ENCODE measurements around the gene CFAP68. TPM values are rescaled to one million over a fixed set of nuclear protein-coding genes. Genes with fewer than 3 reads are reported as not detected.

CFAP68 gene
- total RNA-seq, 1 experiment from 2014 or later = 27.4 TPM

- no peak overlapping the region for H3K4me3 ChIP-seq (ENCODE audit: low read length)
- no peaks in the 10 kb centered on the region for H3K79me2 ChIP-seq (ENCODE audit: low read length)
- no peak for ATAC-seq
- no peak for DNase-seq
- H3K9me3 ChIP-seq (ENCODE audit: low read length) = no peaks in the 10 kb centered on the region
- CTCF ChIA-PET = no interaction called here
- peaks cover 26% of the 10 kb centered on the region for H3K36me3 ChIP-seq (ENCODE audit: low read depth, low read length)
- intact Hi-C loops (cut with micrococcal nuclease) = no loop called here
- H2AFZ ChIP-seq (ENCODE audit: low read length) = no peak overlapping the region
- no peaks in the 10 kb centered on the region for H3F3A ChIP-seq (ENCODE audit: low read length, unreplicated experiment)
- no peaks in the 10 kb centered on the region for H3K4me1 ChIP-seq (ENCODE audit: insufficient read depth, low read length)
- POLR2A ChIA-PET (ENCODE audit: unreplicated experiment) = no interaction called here
- no peaks in the 10 kb centered on the region for H3K27me3 ChIP-seq (ENCODE audit: low read length)
- H3K9ac ChIP-seq (ENCODE audit: low read length) = no peak overlapping the region
- TF ChIP-seq CTCF (conservative IDR thresholded peaks at IDR 0.05; ENCODE audit: low read depth, low read length) (no peak), EZH2 (IDR thresholded peaks at IDR 0.05; ENCODE audit: low read length, unreplicated experiment) (no peak), EZH2phosphoT487 (IDR thresholded peaks at IDR 0.05; ENCODE audit: borderline replicate concordance, low read length) (no peak)
- H4K20me1 ChIP-seq (ENCODE audit: low read length) = no peaks in the 10 kb centered on the region
- H3K9me2 ChIP-seq (replicated peaks; ENCODE audit: low read length) = no peaks in the 10 kb centered on the region
- BruUV-seq (replicated peaks) = no TSS peak
- H3K4me2 ChIP-seq (ENCODE audit: low read length) = no peak overlapping the region
- no peak overlapping the region for H3K27ac ChIP-seq (ENCODE audit: low read length)
Measured at GRCh38 chr11:111860257-111860656, 19.1 kb upstream of the CFAP68 start.

DNA sequence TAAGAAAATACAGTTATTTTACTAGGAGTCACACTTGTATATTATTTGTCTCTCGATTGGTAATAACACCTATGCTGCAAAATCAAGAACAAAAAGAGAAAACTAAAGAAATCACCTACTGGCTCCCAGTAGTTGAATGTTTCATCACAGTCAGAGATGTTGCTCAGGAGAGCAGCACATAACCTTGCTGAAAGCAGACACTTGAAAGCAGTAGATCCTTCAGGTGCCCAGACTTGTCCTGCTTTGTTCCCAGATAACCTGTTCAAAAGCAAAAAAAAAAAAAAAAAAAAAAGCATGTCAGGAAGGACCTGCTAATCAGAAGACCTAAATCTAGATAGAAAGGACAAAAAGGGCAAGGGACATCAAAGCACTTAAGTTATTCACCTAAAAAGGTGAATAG lies 9.2 kb upstream of the CFAP68 start:
- Histone ChIP-seq H4K20me1 (ENCODE audit: low read length) (no peaks in the 10 kb centered on the region), H3K27me3 (ENCODE audit: low read length) (no peaks in the 10 kb centered on the region), H3K9me2 (replicated peaks; ENCODE audit: low read length) (no peaks in the 10 kb centered on the region), H3F3A (ENCODE audit: low read length, unreplicated experiment) (no peaks in the 10 kb centered on the region), H2AFZ (ENCODE audit: low read length) (no peak overlapping the region), H3K36me3 (ENCODE audit: low read depth, low read length) (peaks cover 20% of the 10 kb centered on the region; the same call in 1 of the 2 replicates), H3K9ac (ENCODE audit: low read length) (peak overlapping the region; percentile 91; the same call in 1 of the 2 replicates), H3K9me3 (ENCODE audit: low read length) (no peaks in the 10 kb centered on the region), H3K4me3 (ENCODE audit: low read length) (peak overlapping the region; percentile 91), H3K79me2 (ENCODE audit: low read length) (peaks cover 13% of the 10 kb centered on the region; the same call in 1 of the 2 replicates), H3K27ac (ENCODE audit: low read length) (no peak overlapping the region), H3K4me1 (ENCODE audit: insufficient read depth, low read length) (peaks cover 17% of the 10 kb centered on the region), H3K4me2 (ENCODE audit: low read length) (peak overlapping the region; percentile 95)
- intact Hi-C loops (cut with micrococcal nuclease) = no loop called here
- TF ChIP-seq EZH2phosphoT487 (IDR thresholded peaks at IDR 0.05; ENCODE audit: borderline replicate concordance, low read length) (no peak), EZH2 (IDR thresholded peaks at IDR 0.05; ENCODE audit: low read length, unreplicated experiment) (no peak), CTCF (conservative IDR thresholded peaks at IDR 0.05; ENCODE audit: low read depth, low read length) (no peak)
- no TSS peak for BruUV-seq (replicated peaks)
- CTCF ChIA-PET = interaction anchor here (0.5 to 1.6 kb wide), 6 partner anchors 11 to 106 kb away, joined by 5 to 13 read pairs (median 6); no protein-coding TSS in a partner anchor
- POLR2A ChIA-PET (ENCODE audit: unreplicated experiment) = interaction anchor here (1.1 to 1.4 kb wide), 2 partner anchors 57 to 112 kb away, joined by 5 to 7 read pairs; no protein-coding TSS in a partner anchor
- ATAC-seq (no peak), DNase-seq (no peak)

DNA sequence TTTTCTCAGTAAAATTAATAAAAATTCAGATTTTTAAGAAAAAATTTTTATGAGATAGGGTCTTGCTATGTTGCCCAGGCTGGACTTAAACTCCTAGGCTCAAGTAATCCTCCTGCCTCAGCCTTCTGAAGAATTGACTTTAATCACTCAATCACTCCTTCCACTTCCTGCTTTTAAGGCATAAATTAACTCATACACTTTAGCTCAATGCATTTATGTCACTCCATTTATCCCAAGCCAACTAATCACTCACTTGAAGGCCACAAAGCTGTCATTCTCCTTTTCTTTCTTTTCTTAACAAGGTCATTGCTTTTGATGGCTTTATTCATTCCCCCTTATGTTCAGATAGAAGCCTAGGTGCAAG lies 8.8 kb upstream of the CFAP68 start:
- Histone ChIP-seq H3K9me2 (replicated peaks; ENCODE audit: low read length) (no peaks in the 10 kb centered on the region), H2AFZ (ENCODE audit: low read length) (peak overlapping the region; percentile 99), H3K4me1 (ENCODE audit: insufficient read depth, low read length) (peaks cover 17% of the 10 kb centered on the region), H3F3A (ENCODE audit: low read length, unreplicated experiment) (no peaks in the 10 kb centered on the region), H3K79me2 (ENCODE audit: low read length) (peaks cover 13% of the 10 kb centered on the region; the same call in 1 of the 2 replicates), H3K4me2 (ENCODE audit: low read length) (peak overlapping the region; percentile 95), H4K20me1 (ENCODE audit: low read length) (no peaks in the 10 kb centered on the region), H3K36me3 (ENCODE audit: low read depth, low read length) (peaks cover 16% of the 10 kb centered on the region; the same call in 1 of the 2 replicates), H3K4me3 (ENCODE audit: low read length) (peak overlapping the region; percentile 91), H3K9me3 (ENCODE audit: low read length) (no peaks in the 10 kb centered on the region), H3K9ac (ENCODE audit: low read length) (peak overlapping the region; percentile 91), H3K27ac (ENCODE audit: low read length) (no peak overlapping the region), H3K27me3 (ENCODE audit: low read length) (no peaks in the 10 kb centered on the region)
- TF ChIP-seq CTCF (conservative IDR thresholded peaks at IDR 0.05; ENCODE audit: low read depth, low read length) = no peak
- no peak for TF ChIP-seq EZH2phosphoT487 (IDR thresholded peaks at IDR 0.05; ENCODE audit: borderline replicate concordance, low read length)
- TF ChIP-seq EZH2 (IDR thresholded peaks at IDR 0.05; ENCODE audit: low read length, unreplicated experiment) = no peak
- intact Hi-C loops (cut with micrococcal nuclease) = no loop called here
- BruUV-seq (replicated peaks) = no TSS peak
- no peak; the same call in 1 of the 2 replicates for ATAC-seq
- ChIA-PET CTCF (interaction anchor here (0.5 to 1.6 kb wide), 7 partner anchors 11 to 106 kb away, joined by 4 to 13 read pairs (median 6); no protein-coding TSS in a partner anchor), POLR2A (ENCODE audit: unreplicated experiment) (interaction anchor here (1.1 to 1.4 kb wide), 2 partner anchors 56 to 111 kb away, joined by 5 to 7 read pairs; no protein-coding TSS in a partner anchor)
- DNase-seq = no peak

All from PC-3 (cell line).